DMS 273 (cell line): ENCODE measurements around the gene XRCC4.

Source experiments
- DNase-seq: peaks from one replicate; lab custom pipeline; 2025; ENCODE audit not compliant: unreplicated experiment; lab: John Stamatoyannopoulos, UW

The XRCC4 gene

DNA sequence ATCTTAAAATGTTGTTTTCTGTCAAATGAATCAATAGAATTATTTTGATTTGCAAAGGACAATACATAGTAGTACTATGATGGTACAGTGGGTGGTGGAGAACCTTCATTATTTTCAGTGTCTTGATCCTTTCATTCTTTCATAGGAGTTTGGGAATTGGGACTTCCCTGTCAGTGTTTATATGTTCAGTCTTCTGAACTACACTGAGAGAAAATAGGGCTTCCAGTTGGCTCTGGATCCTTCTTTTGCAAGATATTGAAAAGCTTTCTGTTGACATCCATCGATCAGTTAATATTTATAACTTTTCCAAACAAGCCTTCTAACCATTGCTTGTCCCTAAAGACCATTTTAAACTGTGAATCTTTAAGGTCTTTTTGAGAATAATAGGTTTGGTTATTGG is 94.7 kb downstream of the XRCC4 start:
- no peak for DNase-seq

DNA sequence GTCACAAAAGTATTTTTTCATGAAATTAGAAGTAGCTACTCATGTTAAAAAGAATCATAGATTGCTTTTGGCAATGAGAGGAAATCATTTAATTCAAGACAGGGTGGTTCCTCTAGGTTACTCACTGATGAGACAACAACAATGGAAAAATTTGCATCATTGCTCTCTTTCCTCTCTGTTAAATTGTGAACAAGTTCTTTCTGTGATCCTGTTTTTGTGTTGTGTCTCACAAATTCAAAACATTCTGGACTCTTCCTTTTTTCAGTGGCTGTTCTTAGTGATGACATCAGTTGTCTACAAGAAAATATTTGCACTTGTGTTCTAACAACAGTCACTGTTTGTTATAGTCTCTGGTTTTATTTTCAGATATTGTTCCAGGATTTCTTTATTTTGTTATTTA is 95.3 kb downstream of the XRCC4 start:
- no peak for DNase-seq

DNA sequence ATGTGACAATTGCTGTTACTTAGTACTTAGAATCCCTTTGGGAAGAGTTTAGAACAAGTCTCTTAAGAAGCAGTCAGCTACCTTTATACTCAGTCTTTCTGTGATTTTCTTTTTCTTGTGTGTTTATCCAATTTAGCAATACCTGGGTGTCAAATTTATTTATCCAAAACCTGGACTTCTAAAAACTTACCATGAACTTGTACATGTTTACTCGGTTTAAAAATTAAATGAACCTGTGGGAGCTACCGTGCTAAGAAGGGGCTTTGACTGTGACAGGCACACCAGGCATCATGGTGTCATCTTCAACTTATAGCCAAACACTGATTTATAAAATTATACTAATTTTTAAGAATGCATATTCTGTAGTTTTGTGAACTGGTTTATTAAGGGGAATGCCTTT is 96.5 kb downstream of the XRCC4 start:
- DNase-seq, result no peak

DNA sequence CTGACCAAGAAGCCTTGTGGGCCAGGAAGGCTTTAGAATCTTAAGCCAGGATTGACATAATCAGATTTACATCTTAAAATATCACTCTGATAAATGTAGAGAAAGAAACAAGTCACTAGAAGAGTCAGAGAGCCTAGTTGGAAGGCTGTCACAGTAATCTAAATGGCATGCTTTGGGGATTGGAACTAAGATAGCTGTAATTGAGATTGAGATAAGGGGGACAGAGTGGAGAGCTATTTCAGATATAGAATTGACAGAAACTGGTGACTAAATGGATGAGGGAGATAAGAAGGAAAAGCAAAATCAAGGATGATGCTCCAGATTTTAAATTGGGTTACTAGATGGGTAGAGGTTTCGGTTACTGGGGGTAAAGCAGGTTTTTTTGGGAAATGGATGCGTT is 100.5 kb downstream of the XRCC4 start:
- DNase-seq, result no peak

DNA sequence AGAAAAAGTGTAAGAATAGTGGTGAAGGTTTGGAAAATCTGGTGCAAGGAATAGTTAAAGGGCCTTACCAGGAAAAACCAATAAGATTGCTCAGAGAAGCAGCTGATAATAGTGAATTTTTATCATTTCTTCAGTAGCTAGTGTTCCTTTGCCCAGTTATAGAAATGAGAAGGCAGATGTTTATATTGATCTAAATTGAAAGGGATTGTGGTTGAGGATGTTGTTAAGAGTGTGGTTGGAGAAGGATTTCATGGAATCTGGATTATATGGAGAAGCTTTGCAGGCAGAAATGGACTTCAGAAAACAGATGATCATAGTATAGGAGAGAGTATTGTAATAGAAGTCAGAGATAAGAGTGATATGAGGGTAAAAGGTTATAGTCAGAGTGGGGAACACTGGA is 102.6 kb downstream of the XRCC4 start:
- DNase-seq, result no peak

DNA sequence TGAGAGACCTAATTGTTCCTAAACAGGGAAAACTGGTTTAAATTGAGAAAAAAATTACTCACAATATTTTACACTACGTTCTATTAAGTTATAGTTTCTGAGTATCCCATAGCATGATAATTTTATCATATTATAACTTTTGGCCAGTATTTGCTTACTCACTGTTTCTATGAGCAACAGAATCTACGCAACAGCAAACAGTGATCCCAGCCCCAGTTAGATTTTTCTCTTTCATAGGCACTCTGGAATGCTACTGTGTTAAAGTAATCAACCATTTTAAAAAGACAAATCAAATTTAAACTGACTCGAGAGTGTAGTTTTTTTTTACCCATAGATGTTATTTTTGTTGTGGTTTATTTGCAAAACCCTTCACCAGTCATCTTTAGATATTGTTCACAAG is 107.2 kb downstream of the XRCC4 start:
- no peak for DNase-seq

DNA sequence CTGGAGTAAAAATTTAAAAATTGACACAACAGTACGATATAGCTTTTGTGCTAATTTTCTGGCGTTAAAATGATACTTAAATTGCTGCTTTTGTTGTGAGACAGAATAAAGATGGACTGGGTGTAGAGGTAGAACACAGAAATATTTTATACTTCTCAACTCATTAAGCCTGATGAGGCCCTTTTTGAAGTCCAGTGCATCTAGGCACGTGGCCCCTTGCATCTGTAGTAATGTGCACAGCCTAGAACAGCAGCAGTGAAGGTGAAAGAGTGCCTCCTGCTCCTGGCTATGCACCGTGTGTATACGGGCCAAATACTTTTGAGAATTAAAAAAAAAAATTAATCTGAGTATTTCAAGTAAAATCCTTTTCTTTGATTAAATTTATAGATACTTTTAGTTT is 115.6 kb downstream of the XRCC4 start:
- no peak for DNase-seq

DNA sequence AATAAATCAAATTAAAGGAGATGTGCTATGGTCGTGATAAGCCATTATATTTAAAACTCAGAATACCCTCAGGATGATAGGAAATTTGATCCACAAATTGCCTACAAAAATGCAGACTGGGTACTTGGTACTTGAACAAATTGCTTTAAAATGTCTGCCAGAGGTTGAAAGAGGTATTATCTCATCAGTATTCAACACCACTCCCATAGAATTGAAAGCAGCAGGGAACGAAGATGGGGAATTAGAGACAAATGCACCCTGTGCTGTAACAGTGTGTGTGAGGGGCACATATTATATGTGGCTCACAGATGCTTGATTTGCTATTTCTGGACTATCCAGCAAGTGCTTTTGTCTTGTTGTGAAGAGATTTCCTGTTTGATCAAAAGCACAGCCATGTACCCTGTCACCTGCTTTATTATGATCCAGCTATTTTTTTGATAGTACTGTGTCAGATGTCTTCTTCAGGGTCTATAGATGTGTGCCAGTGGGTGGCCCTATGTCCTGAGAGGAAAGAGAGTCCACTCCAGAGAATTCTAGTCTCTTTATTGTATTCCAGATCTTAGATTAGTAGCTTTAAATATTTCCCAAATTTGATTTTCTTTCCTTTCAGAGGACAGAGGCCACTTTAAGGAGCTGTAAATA is 120.1 kb downstream of the XRCC4 start:
- DNase-seq, result no peak

DNA sequence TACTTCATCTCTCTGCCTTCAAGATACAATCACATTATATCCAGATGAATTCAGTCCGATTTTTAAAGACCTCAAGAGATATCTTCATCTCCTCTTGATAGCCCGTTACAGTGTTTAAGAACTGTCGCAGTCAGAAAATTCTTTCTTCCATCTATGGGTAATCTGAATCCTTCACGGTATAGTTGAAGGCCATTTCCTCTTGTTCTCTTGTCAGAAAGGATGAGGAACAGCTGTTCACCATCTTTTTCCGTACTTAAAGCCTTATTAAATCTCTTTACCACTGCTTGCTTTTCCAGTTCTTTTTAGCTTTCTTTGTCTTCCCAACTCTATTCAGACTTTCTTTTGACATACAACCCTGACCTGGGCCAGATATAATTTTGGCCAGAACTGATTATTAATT is 121.8 kb downstream of the XRCC4 start:
- no peak for DNase-seq

DNA sequence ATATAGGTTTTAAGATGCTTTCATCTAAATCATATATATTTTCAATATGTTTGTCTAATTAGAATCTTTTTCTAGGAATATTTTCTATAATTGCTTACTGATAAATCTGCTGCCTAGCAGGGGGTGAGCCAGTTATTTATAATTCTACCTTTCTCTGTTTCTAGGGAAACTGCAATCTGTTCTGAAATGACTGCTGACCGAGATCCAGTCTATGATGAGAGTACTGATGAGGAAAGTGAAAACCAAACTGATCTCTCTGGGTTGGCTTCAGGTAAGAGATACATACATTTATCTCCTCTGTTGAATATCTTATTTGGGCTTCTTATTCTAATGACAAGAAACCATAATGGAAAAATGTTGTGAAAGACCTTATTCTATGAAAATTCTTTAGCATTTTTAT is 127.3 kb downstream of the XRCC4 start:
- DNase-seq, result no peak

DNA sequence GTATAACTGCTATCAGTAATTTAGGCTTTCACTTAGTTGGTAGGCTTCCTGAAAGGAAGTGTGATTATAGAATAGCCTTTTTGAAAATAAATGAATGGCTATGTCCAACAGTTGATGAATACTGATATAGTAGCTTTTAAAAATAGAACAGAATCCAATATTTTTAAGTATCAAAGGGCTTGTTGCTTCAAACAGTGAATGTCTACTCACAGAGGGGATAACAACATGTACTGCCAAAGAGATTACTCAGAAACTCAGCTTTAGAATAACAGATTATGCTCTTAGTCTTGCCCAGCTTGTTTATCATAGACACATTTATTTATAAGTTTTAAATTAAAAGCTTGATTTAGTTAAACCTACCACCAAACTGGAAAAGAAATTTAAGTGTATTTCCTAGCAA is 132.6 kb downstream of the XRCC4 start:
- DNase-seq, result no peak

DNA sequence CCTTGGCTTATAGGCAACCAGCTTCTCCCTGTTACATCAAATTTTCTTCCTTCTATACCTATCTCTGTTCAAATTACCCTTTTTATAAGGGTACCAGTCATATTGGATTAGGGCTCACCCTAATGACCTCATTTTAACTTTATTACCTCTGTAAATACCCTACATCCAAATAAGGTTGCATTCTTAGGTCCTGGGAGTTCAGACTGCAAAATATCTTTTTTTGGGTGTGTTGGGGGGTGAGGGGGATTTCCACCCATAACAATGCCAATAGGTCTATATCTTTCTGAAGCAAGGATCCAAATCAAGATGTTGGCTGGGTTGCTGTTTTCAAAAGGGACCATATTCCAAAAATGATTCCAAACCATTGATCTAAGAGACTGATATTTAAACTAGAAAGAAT is 141.7 kb downstream of the XRCC4 start:
- DNase-seq, result no peak

DNA sequence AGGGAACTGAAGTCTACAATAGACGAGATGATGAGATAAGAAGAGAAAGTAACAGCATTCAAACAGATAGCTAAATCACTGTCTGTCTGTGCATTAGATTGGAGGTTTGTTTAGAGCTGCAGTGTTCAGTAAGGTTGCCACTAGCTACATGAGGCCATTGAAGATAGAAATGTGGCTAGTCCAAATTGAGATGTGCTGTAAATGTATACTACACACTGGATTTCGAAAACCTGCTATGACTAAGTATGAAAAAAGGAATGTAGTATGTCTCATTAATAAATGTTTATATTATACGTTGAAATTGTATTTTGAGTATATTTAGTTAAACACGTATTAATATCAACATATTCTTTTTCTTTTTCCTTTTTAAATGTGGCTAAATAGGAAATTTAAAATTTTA is 142.1 kb downstream of the XRCC4 start:
- no peak for DNase-seq

DNA sequence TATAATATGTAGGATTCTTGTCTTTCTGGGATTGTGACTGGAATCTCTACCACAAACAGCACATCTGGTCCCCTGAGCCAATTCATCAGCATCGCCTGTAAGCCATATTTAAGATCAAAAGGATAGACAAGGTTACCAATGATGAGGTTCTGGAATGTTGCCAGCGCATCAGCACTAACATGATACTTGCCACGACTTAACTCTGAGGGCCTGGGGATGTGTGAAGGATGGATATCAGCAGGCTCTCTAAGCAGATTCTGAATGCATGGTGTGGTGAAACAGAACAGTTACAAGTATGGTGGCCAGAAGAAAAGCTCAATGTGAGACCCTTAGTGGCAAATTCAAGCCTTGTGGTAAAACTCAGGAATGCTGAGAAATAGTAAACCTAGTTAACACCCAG is 143.0 kb downstream of the XRCC4 start:
- DNase-seq, result no peak

DNA sequence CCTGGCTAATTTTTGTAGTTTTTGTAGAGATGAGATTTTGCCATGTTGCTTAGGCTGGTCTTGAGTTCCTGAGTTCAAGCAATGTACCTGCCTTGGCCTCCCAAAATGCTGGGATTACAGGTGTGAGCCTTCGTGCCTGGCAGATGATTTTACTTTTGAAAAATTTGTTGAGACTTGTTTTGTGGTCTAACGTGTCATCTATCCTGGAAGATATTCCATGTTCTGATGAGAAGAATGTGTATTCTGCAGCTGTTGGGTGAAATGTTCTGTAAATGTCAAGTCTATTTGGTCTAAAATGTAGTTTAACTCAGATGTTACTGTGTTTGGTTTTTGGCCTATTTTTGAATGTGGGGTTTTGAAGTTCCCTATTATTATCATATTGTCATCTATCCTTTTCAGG is 145.6 kb downstream of the XRCC4 start:
- no peak for DNase-seq

DNA sequence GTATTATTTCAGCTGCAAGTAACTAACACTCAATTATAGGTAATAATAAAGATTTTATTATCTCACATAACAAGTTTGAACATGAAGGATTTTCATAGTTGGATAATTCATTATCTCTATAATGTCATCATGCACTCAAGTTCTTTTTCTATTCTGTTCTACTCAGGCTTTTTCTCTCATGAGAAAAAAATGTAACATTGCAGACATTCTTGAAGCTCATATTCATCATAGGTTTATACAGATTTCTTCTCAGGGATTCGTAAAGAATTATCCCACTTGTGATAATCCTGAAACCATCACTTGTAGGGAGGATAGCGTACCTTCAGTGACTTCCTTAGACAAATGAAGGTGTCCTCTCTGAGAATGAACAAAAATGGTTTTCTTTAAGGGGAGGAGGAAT is 150.3 kb downstream of the XRCC4 start:
- no peak for DNase-seq

DNA sequence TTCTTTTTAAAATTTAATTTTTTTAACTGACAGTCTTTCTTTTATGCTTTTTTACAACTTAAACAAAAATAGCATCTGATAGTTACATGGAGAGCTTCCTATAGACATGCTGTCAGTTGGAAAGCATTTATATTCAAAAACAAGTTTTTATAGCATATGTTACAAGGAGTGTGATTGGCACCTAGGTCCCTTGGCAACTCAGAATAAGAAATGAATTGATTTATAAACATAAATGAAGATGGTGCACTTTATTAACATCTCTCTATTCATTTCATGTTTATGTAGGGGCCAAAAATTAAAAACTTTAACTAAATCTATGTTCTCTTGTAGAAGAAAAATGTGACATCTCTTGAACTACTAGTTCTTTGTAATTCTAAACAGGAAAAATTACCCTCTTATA is 153.2 kb downstream of the XRCC4 start:
- DNase-seq, result no peak

DNA sequence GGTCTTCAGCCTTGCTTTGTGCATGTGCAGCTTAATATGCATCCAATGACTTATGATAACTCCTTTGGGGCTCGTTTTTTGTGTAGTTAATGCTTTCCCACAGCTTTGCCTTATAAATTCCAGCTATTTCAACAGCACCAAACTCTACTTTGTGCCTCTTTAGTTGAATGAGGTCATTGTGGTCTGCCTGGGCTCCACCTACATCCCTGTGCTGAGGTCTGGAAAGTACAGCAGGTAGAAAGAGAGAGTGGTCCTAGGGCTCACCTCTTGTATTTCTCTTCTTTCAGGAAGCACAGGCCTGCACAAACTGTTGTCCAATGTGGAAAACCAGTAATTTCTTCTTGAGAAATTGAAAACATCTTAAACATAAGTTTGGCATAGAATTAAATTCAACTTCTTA is 167.2 kb downstream of the XRCC4 start:
- no peak for DNase-seq

DNA sequence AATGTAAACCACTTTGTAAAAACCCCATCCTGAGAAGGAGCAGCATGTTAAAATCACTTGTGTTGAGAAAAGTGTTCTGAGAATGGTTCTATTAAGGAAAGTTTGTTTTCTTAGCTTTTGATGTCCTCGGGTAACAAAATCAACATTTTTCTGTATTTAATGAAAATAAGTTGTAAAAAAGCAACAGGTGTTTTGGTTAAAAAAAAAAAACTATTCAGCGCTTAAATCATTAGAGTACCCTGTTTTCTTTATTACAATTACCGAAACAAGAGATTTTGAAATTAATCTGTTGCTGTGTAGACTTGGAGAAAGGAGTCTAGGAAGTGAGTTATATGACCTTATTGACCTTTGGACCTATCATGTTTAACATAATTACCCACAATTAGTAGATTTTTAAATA is 167.7 kb downstream of the XRCC4 start:
- DNase-seq, result no peak

DNA sequence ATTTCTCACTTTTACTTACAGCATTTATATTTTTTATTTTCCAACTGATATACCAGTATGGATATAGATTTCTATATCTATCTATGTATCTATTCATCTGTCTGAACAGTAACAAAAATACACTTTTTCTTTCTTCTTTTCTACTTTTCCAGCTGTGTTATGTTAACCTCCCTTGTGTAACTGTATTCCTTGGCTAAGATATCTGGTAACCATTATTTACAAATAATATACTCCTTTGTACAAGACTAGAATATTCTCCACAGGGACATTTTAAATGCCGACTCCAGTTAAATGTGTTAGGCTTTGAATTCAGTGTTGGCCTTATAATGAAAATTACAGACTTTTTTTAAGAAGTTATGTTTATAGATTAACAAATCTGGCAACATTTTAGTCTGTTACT is 168.7 kb downstream of the XRCC4 start:
- DNase-seq, result no peak

DNA sequence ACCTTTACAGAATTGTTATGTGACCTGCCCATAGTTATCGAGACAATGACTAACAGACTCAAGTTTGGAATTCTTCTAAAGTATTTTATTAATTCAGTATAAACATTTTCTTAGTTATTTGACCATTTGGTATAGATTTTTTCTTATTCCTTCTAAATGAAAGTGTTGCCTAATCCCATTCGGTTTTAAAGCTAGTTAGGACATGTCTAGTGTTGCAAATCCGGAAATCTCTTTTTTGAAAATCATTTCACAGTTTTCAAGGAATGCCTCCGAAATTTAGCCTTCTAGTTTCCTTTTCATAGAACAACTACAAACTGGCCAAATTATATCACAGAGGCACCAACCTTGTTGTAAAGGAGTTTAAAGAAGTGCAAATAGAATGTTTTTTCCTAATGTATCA is 171.8 kb downstream of the XRCC4 start:
- DNase-seq, result no peak

DNA sequence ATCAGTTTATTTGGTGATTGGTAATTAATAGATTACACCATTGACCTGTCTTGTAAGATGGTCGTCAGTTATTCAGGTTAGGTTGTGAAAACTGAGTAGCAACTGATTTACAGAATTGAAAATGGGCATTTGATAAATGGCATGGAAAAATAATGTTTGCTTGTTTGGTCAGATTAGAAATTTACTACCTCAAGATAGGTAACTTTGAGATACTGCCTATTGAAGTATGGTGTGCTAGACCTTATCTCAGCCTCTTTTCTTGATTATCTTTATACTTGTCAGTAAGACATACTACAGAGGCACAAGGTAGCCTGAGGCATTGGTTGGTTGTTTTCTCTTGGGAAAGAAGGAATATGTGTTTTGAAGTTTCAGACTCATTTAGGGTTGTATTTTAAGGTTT is 174.5 kb downstream of the XRCC4 start:
- no peak for DNase-seq

DNA sequence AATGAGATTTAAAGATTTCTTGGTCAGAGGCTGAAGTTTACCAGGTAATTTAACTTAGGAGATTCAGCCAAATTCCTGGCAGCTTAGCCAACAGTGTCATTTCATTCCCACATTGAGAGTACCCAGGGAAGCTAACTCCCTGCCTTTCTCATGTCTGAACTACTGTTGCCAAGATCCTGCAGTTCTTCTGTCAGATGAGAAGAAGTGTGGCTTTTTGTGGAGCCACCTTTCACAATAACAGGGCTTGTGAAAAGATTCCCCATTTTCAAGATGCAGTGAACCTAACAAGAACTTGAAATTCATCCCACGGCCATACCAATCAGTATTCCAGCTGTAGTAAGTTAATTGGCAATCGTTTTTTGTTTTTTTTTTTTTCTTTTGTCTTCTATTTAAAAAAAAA is 176.4 kb downstream of the XRCC4 start:
- no peak for DNase-seq

DNA sequence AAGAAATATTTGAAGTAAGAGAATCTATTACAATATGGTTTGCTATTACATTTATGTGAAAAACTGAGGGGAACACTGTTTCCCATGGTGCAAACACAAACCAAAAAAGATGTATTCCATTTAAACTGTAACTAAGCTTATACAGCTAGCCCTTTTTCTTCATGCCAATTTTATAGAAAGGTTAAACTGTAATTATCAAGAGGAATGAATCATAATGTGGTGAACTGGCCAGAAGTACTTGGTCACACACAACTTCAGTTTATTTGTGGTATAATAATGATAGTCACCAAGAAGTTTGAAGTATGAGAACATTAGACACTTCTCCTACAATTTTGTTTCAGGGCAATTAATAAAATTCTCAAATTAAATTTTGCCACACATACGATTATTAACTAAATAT is 177.9 kb downstream of the XRCC4 start:
- no peak for DNase-seq
